HCT116 (cell line): ENCODE measurements around the gene SNX9. TPM values are rescaled to one million over a fixed set of nuclear protein-coding genes. Genes with fewer than 3 reads are reported as not detected.

Experiments used
- ATAC-seq: fragments of 200-7000 bp; cut with Tn5 transposase; 2 replicates; pipeline ENCODE4 v1.9.1; 2020; ENCODE audit warnings: mild to moderate bottlenecking, moderate library complexity
- BruUV-seq: library from RNA; stranded (reverse); fragments of 400-500 nt; replicated peaks from 2 replicates; lab custom pipeline; 2021; lab: Mats Ljungman, UMichigan
- CTCF ChIA-PET: fragments of 300-600 bp; sonication (Branson Sonifier 250); formaldehyde crosslinking; loops from one replicate; lab custom pipeline; 2021; ENCODE audit warnings: antibody characterized with exemption; lab: Charles Lee
- POLR2A ChIA-PET: fragments of 300-600, 350-600 bp; sonication (Branson Sonifier 250); formaldehyde crosslinking; loops from one replicate; lab custom pipeline; 2021; ENCODE audit warnings: antibody characterized with exemption; lab: Charles Lee
- RAD21 ChIA-PET, 2 experiments: fragments of 300-600 bp; sonication (Branson Sonifier 250); formaldehyde crosslinking; loops; one replicate each; lab custom pipeline; 2023; ENCODE audit warnings: low total read pairs in 2 of 2; ENCODE audit not compliant: uncharacterized antibody in 2 of 2, unreplicated experiment in 2 of 2, low non-redundant PET in 1 of 2; lab: Charles Lee
- DNase-seq: peaks from one replicate; pipeline ENCODE4 v3.0.0-alpha.2; 2010; ENCODE audit warnings: low read depth, low spot score
- H2AFZ ChIP-seq: fragments of 200-600 bp; shearing (Covaris generic), sonication (generic); 2 replicates; pipeline ENCODE4 v1.6.1; 2017; ENCODE audit warnings: low read depth, mixed run types, mixed read lengths, antibody characterized with exemption, low read length; ENCODE audit not compliant: poor library complexity, severe bottlenecking
- H3K27ac ChIP-seq: 2 replicates; pipeline ENCODE4 v1.5.1; 2012; ENCODE audit warnings: low read depth, low read length
- H3K27me3 ChIP-seq: fragments of 200-600 bp; sonication (generic); 2 replicates; pipeline ENCODE4 v1.6.1; 2016; ENCODE audit warnings: mixed run types, low read length, mixed read lengths; ENCODE audit not compliant: insufficient read depth
- H3K36me3 ChIP-seq, 2 experiments: fragments of 200-500 bp in 1 of 2; fragments of 200-600 bp in 1 of 2; sonication (Bioruptor generic) in 1 of 2; sonication (generic) in 1 of 2; 2 replicates each; pipeline versions ENCODE4 v1.5.1 to v1.6.1; 2014 to 2016; ENCODE audit warnings: low read length in 2 of 2, inconsistent platforms in 1 of 2, mixed read lengths in 1 of 2, mixed run types in 1 of 2; ENCODE audit not compliant: insufficient read depth in 2 of 2, control insufficient read depth in 1 of 2
- H3K4me1 ChIP-seq, 2 experiments: fragments of 200-600 bp in 1 of 2; sonication (generic) in 1 of 2; 2 replicates each; pipeline versions ENCODE4 v1.5.1 to v1.6.1; 2012 to 2017; ENCODE audit warnings: low read length in 2 of 2, inconsistent platforms in 1 of 2, mild to moderate bottlenecking in 1 of 2, mixed read lengths in 1 of 2, mixed run types in 1 of 2, moderate library complexity in 1 of 2; ENCODE audit not compliant: insufficient read depth in 2 of 2, control insufficient read depth in 1 of 2
- H3K4me2 ChIP-seq: fragments of 200-600 bp; sonication (generic); 2 replicates; pipeline ENCODE4 v1.6.1; 2017; ENCODE audit warnings: mixed run types, low read length, mixed read lengths
- H3K4me3 ChIP-seq, 2 experiments: fragments of 200-600 bp in 1 of 2; sonication (generic) in 1 of 2; replicated peaks in 1 of 2; 2 replicates each; pipeline ENCODE4 v1.5.1; 2011 to 2016; ENCODE audit warnings: low read length in 2 of 2, control low read depth in 1 of 2, low read depth in 1 of 2, mild to moderate bottlenecking in 1 of 2, mixed read lengths in 1 of 2, mixed run types in 1 of 2
- H3K79me2 ChIP-seq: fragments of 200-600 bp; sonication (generic); 2 replicates; pipeline ENCODE4 v1.6.1; 2017; ENCODE audit warnings: mild to moderate bottlenecking, mixed run types, low read length, moderate library complexity, mixed read lengths; ENCODE audit not compliant: insufficient read depth
- H3K9ac ChIP-seq: fragments of 200-600 bp; sonication (generic); 2 replicates; pipeline ENCODE4 v1.6.1; 2016; ENCODE audit warnings: low read length, mixed read lengths
- H3K9me2 ChIP-seq: fragments of 200-600 bp; sonication (generic), shearing (Covaris generic); 2 replicates; pipeline ENCODE4 v1.6.1; 2017; ENCODE audit warnings: mixed run types, mild to moderate bottlenecking, moderate library complexity; ENCODE audit not compliant: insufficient read depth
- H3K9me3 ChIP-seq, 2 experiments: fragments of 200-500 bp in 1 of 2; fragments of 200-600 bp in 1 of 2; sonication (Bioruptor generic) in 1 of 2; sonication (generic) in 1 of 2; 2 replicates each; pipeline ENCODE4 v1.6.1; 2014 to 2017; ENCODE audit warnings: low read length in 2 of 2, mixed read lengths in 2 of 2, inconsistent platforms in 1 of 2, low read depth in 1 of 2, mild to moderate bottlenecking in 1 of 2, mixed run types in 1 of 2, moderate library complexity in 1 of 2; ENCODE audit not compliant: control insufficient read depth in 1 of 2, insufficient read depth in 1 of 2
- H4K20me1 ChIP-seq: fragments of 200-600 bp; sonication (generic), shearing (Covaris generic); 2 replicates; pipeline ENCODE4 v1.6.1; 2017; ENCODE audit warnings: mixed run types, mild to moderate bottlenecking, moderate library complexity; ENCODE audit not compliant: insufficient read depth
- CBX3 ChIP-seq: IDR thresholded peaks from 2 replicates; pipeline ENCODE4 v1.6.1; 2012; ENCODE audit warnings: low read depth
- ELF1 ChIP-seq: IDR thresholded peaks from 2 replicates; pipeline ENCODE4 v1.6.1; 2012; ENCODE audit warnings: low read depth, borderline replicate concordance
- JUND ChIP-seq: IDR thresholded peaks from 2 replicates; pipeline ENCODE4 v1.6.1; 2012
- ZFX ChIP-seq: fragments of 450-650 bp; IDR thresholded peaks from 2 replicates; pipeline ENCODE4 v1.6.1; 2017
- intact Hi-C: fragments of 100-400 bp; cut with micrococcal nuclease; formaldehyde crosslinking; loops from 2 replicates; pipeline ENCODE4 v1.10.0; 2022
- total RNA-seq: library from RNA; stranded (reverse); gene quantifications from one replicate; pipeline ENCODE4 v1.2.1, GENCODE V29; 2021; ENCODE audit not compliant: unreplicated experiment
- TF ChIP-seq, protein P1 (sequence below), 3 experiments: fragments of 200-600 bp in 1 of 3; sonication (generic) in 1 of 3; IDR thresholded peaks in 2 of 3; conservative IDR thresholded peaks in 1 of 3; 2 replicates each; pipeline ENCODE4 v1.5.1; 2012 to 2017; ENCODE audit warnings: low read depth in 2 of 3, low read length in 2 of 3, antibody characterized with exemption in 1 of 3, borderline replicate concordance in 1 of 3, control low read depth in 1 of 3, mild to moderate bottlenecking in 1 of 3, mixed read lengths in 1 of 3, mixed run types in 1 of 3, moderate library complexity in 1 of 3; ENCODE audit not compliant: insufficient read depth in 1 of 3
- TF ChIP-seq, protein P2 (sequence below): IDR thresholded peaks from 2 replicates; pipeline ENCODE4 v1.6.1; 2012; ENCODE audit warnings: low read depth
- TF ChIP-seq, protein P3 (sequence below): IDR thresholded peaks from 2 replicates; pipeline ENCODE4 v1.6.1; 2011; ENCODE audit warnings: mild to moderate bottlenecking, low read length, moderate library complexity; ENCODE audit not compliant: insufficient replicate concordance; ENCODE audit errors: extremely low read depth

SNX9 gene
- total RNA-seq, 1 experiment from 2014 or later, result 42.5 TPM

DNA sequence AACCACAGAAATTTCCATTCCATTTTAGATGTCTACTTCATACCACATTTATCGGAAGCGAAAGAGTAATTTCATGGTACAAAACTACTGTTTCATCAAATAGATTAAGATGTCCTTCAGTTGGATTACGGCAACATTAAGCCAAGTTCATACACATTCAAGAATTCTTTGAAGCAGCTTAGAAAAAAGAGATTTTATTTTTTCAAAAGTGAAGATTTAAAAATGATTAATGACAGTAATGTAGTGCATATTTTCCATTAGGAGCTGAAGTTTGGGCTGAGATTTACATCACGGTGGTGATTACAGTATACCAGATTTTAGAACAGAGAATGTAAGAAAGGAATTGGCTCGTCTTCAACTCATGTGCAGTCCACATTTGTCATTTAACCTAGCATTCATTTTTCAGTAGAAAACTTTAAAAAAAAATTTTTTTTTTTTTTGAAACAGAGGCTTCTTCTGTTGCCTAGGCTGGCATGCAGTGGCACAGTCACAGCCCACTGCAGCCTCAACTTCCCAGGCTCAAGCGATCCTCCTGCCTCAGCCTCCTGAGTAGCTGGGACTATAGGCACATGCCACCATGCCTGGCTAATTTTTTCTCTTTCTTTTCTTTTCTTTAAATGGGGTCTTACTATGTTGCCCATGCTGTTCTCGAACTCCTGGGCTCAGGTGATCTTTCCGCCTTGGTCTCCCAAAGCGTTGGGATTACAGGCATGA, 160.5 kb downstream of the SNX9 start:
- peaks cover 17 to 56% of the 10 kb centered on the region in 2 experiments; a peak in 3 of 4 replicates for H3K4me1 ChIP-seq
- peak overlapping the region; percentile 76; the same call in 1 of the 2 replicates for H3K4me2 ChIP-seq
- TF ChIP-seq, protein P1, sequence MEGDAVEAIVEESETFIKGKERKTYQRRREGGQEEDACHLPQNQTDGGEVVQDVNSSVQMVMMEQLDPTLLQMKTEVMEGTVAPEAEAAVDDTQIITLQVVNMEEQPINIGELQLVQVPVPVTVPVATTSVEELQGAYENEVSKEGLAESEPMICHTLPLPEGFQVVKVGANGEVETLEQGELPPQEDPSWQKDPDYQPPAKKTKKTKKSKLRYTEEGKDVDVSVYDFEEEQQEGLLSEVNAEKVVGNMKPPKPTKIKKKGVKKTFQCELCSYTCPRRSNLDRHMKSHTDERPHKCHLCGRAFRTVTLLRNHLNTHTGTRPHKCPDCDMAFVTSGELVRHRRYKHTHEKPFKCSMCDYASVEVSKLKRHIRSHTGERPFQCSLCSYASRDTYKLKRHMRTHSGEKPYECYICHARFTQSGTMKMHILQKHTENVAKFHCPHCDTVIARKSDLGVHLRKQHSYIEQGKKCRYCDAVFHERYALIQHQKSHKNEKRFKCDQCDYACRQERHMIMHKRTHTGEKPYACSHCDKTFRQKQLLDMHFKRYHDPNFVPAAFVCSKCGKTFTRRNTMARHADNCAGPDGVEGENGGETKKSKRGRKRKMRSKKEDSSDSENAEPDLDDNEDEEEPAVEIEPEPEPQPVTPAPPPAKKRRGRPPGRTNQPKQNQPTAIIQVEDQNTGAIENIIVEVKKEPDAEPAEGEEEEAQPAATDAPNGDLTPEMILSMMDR (IDR thresholded peaks at IDR 0.05 in 2 of 3, conservative IDR thresholded peaks at IDR 0.05 in 1 of 3; ENCODE audit: borderline replicate concordance in 1 of 3, insufficient read depth in 1 of 3, low read depth in 2 of 3, low read length in 2 of 3), result no peak
- no peak for TF ChIP-seq CBX3
- TF ChIP-seq, protein P2, sequence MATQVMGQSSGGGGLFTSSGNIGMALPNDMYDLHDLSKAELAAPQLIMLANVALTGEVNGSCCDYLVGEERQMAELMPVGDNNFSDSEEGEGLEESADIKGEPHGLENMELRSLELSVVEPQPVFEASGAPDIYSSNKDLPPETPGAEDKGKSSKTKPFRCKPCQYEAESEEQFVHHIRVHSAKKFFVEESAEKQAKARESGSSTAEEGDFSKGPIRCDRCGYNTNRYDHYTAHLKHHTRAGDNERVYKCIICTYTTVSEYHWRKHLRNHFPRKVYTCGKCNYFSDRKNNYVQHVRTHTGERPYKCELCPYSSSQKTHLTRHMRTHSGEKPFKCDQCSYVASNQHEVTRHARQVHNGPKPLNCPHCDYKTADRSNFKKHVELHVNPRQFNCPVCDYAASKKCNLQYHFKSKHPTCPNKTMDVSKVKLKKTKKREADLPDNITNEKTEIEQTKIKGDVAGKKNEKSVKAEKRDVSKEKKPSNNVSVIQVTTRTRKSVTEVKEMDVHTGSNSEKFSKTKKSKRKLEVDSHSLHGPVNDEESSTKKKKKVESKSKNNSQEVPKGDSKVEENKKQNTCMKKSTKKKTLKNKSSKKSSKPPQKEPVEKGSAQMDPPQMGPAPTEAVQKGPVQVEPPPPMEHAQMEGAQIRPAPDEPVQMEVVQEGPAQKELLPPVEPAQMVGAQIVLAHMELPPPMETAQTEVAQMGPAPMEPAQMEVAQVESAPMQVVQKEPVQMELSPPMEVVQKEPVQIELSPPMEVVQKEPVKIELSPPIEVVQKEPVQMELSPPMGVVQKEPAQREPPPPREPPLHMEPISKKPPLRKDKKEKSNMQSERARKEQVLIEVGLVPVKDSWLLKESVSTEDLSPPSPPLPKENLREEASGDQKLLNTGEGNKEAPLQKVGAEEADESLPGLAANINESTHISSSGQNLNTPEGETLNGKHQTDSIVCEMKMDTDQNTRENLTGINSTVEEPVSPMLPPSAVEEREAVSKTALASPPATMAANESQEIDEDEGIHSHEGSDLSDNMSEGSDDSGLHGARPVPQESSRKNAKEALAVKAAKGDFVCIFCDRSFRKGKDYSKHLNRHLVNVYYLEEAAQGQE, result no peak
- TF ChIP-seq JUND, result no peak
- TF ChIP-seq, protein P3, sequence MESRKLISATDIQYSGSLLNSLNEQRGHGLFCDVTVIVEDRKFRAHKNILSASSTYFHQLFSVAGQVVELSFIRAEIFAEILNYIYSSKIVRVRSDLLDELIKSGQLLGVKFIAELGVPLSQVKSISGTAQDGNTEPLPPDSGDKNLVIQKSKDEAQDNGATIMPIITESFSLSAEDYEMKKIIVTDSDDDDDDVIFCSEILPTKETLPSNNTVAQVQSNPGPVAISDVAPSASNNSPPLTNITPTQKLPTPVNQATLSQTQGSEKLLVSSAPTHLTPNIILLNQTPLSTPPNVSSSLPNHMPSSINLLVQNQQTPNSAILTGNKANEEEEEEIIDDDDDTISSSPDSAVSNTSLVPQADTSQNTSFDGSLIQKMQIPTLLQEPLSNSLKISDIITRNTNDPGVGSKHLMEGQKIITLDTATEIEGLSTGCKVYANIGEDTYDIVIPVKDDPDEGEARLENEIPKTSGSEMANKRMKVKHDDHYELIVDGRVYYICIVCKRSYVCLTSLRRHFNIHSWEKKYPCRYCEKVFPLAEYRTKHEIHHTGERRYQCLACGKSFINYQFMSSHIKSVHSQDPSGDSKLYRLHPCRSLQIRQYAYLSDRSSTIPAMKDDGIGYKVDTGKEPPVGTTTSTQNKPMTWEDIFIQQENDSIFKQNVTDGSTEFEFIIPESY, result no peak
- TF ChIP-seq ELF1, result no peak
- no peak for TF ChIP-seq ZFX
- TF ChIP-seq, all 23 proteins: peak for 0
- no peak for ATAC-seq
- Histone ChIP-seq H2AFZ (no peak overlapping the region), H3K27ac (no peak overlapping the region), H4K20me1 (no peaks in the 10 kb centered on the region), H3K9ac (no peak overlapping the region), H3K9me2 (no peaks in the 10 kb centered on the region), H3K4me3 (no peak overlapping the region; a peak in 2 of 4 replicates), H3K36me3 (no peaks in the 10 kb centered on the region), H3K9me3 (no peaks in the 10 kb centered on the region), H3K27me3 (no peaks in the 10 kb centered on the region), H3K79me2 (peaks cover 64% of the 10 kb centered on the region)
- no TSS peak for BruUV-seq
- intact Hi-C loops, result loop anchor here (5.0 kb wide), 1 partner anchor 221 kb away; no protein-coding TSS in a partner anchor
- CTCF ChIA-PET, result interaction anchor here (0.9 to 1.1 kb wide), 3 partner anchors 42 to 89 kb away, joined by 4 to 5 read pairs (median 4); no protein-coding TSS in a partner anchor
- RAD21 ChIA-PET, result interaction anchor here in 1 of 2 experiments (0.7 kb wide), 1 partner anchor 89 kb away, joined by 3 read pairs; no protein-coding TSS in a partner anchor
- POLR2A ChIA-PET, result no interaction called here
- DNase-seq, result no peak
